GM12891 (cell line): ENCODE measurements around the gene COL1A2.

Experiments
- PAX5 ChIP-seq: IDR thresholded peaks from 2 replicates; pipeline ENCODE4 v1.6.1; 2011; ENCODE audit warnings: low read length, moderate library complexity, mild to moderate bottlenecking; ENCODE audit not compliant: insufficient read depth, severe bottlenecking
- POLR2A ChIP-seq: IDR thresholded peaks from 2 replicates; pipeline ENCODE4 v1.6.1; 2011; ENCODE audit warnings: low read depth, low read length, control low read depth
- POLR2AphosphoS5 ChIP-seq: IDR thresholded peaks from 2 replicates; pipeline ENCODE4 v1.6.1; 2011; ENCODE audit warnings: low read depth, low read length, control low read depth
- POU2F2 ChIP-seq: IDR thresholded peaks from 2 replicates; pipeline ENCODE4 v1.6.1; 2011; ENCODE audit warnings: low read depth, mild to moderate bottlenecking, control low read depth, low read length, moderate library complexity
- SPI1 ChIP-seq: IDR thresholded peaks from 2 replicates; pipeline ENCODE4 v1.6.1; 2011; ENCODE audit warnings: low read depth, low read length, control low read depth
- TAF1 ChIP-seq: IDR thresholded peaks from 2 replicates; pipeline ENCODE4 v1.6.1; 2011; ENCODE audit warnings: low read depth, low read length, control low read depth

DNA sequence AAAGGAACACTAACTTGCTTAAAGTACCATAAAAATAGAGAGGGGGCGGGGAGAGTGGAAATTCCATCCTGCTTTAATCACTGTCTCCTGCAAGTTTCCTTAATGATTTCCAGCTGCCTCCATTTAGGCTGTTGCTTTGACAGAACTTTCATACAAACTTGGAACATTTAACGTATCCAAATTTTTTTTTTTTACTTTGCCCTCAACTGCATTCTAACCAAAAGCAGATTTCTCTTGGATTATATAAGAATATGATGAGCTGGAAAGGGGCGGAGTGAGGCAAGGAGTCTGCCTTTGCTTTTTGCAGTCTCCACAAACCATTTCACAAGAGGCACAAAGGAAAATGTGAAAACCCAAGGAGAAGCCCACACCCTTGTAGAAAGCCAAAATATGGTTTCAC is 46.6 kb upstream of the COL1A2 start:
- TF ChIP-seq POLR2A, result no peak
- no peak for TF ChIP-seq POLR2AphosphoS5
- TF ChIP-seq TAF1, result no peak
- no peak for TF ChIP-seq POU2F2
- no peak for TF ChIP-seq SPI1
- no peak for TF ChIP-seq PAX5
